T-cell (primary cell): ENCODE data around the gene MPL. TPM values are rescaled to one million over a fixed set of nuclear protein-coding genes. Genes with fewer than 3 reads are reported as not detected.

Experiments
- ATAC-seq, 4 experiments: fragments of 200-7000 bp in 3 of 4; fragments of 150-1000 bp in 1 of 4; cut with Tn5 transposase; replicated peaks in 1 of 4; 1 replicate in 3 of 4; 2 replicates in 1 of 4; pipeline ENCODE4 v1.10.0; 2021; ENCODE audit warnings: moderate library complexity in 3 of 4, mild to moderate bottlenecking in 2 of 4, moderate number of reproducible peaks in 1 of 4
- CTCF ChIA-PET, 2 donors: fragments of 300-600 bp; sonication (Branson Sonifier 250); formaldehyde crosslinking; loops; one replicate each; lab custom pipeline; 2022; ENCODE audit warnings: antibody characterized with exemption in 2 of 2; lab: Charles Lee
- POLR2A ChIA-PET, 2 donors: fragments of 300-600 bp; sonication (Branson Sonifier 250); formaldehyde crosslinking; loops; one replicate each; lab custom pipeline; 2022; ENCODE audit warnings: antibody characterized with exemption in 2 of 2; lab: Charles Lee
- DNase-seq, 35 experiments: peaks; one replicate each; pipeline versions ENCODE4 v3.0.0 to v3.0.0-alpha.2; 2013 to 2023
- H3K27ac ChIP-seq: one replicate; pipeline ENCODE4 v1.5.1; 2013; ENCODE audit warnings: low read length
- H3K27me3 ChIP-seq, 2 experiments: replicated peaks in 1 of 2; 1 replicate in 1 of 2; 2 replicates in 1 of 2; pipeline versions ENCODE4 v1.6.1 to v1.7.0; 2013; ENCODE audit warnings: low read length in 1 of 2, mixed read lengths in 1 of 2; ENCODE audit not compliant: control insufficient read depth in 2 of 2, insufficient read depth in 2 of 2; ENCODE audit errors: extremely low read depth in 1 of 2
- H3K36me3 ChIP-seq, 2 donors: 1 replicate in 1 of 2; 2 replicates in 1 of 2; pipeline versions ENCODE4 v1.6.1 to v1.7.0; 2013; ENCODE audit warnings: low read length in 1 of 2; ENCODE audit not compliant: control insufficient read depth in 2 of 2, insufficient read depth in 1 of 2; ENCODE audit errors: extremely low read depth in 1 of 2
- H3K4me1 ChIP-seq, 2 experiments: 1 replicate in 1 of 2; 2 replicates in 1 of 2; pipeline versions ENCODE4 v1.6.1 to v1.7.0; 2013; ENCODE audit warnings: low read length in 2 of 2, mixed read lengths in 1 of 2; ENCODE audit not compliant: insufficient read depth in 2 of 2, control insufficient read depth in 1 of 2; ENCODE audit errors: extremely low read depth in 1 of 2
- H3K4me3 ChIP-seq, 2 donors: 1 replicate in 1 of 2; 2 replicates in 1 of 2; pipeline versions ENCODE4 v1.5.1 to v1.7.0; 2013; ENCODE audit warnings: mild to moderate bottlenecking in 2 of 2, low read length in 1 of 2, moderate library complexity in 1 of 2; ENCODE audit not compliant: control insufficient read depth in 1 of 2; ENCODE audit errors: extremely low read depth in 1 of 2
- H3K9me3 ChIP-seq: 2 replicates; pipeline ENCODE4 v1.7.0; 2013
- H3K27ac Mint-ChIP-seq, 2 donors: one replicate each; pipeline ENCODE4 v1.8.0; 2020 to 2021; ENCODE audit warnings: mild to moderate bottlenecking in 2 of 2, mixed read lengths in 2 of 2
- H3K27me3 Mint-ChIP-seq, 2 donors: one replicate each; pipeline ENCODE4 v1.8.0; 2021 to 2022; ENCODE audit warnings: mixed read lengths in 2 of 2
- H3K36me3 Mint-ChIP-seq: one replicate; pipeline ENCODE4 v1.8.0; 2021; ENCODE audit warnings: mixed read lengths
- H3K4me1 Mint-ChIP-seq, 3 donors: one replicate each; pipeline ENCODE4 v1.8.0; 2020 to 2022; ENCODE audit warnings: mixed read lengths in 3 of 3, mild to moderate bottlenecking in 1 of 3
- H3K4me3 Mint-ChIP-seq, 3 donors: one replicate each; pipeline ENCODE4 v1.8.0; 2020 to 2022; ENCODE audit warnings: mild to moderate bottlenecking in 3 of 3, mixed read lengths in 3 of 3, moderate library complexity in 3 of 3
- H3K9me3 Mint-ChIP-seq, 3 donors: one replicate each; pipeline ENCODE4 v1.8.0; 2020 to 2022; ENCODE audit warnings: mixed read lengths in 3 of 3
- WGBS: methylation state at CpG from one replicate; pipeline ENCODE4 v1.1.5; 2013; ENCODE audit warnings: missing lambda C conversion rate; ENCODE audit not compliant: insufficient coverage; 5-methylcytosine and 5-hydroxymethylcytosine counted together
- total RNA-seq, 35 experiments: library from RNA in 6 of 35; stranded (reverse) in 6 of 35; fragments of 120-200 nt in 1 of 35; gene quantifications; one replicate each; pipeline versions ENCODE4 v1.2.1 to v1.2.4 and lab custom pipeline; 2013 to 2026

The MPL gene
- total RNA-seq, 5 donors from 2014 or later (not counting 1 experiment from before 2014, with no cell fraction given), result 0.26 to 0.63 (median 0.61) TPM; not detected in 2

DNA sequence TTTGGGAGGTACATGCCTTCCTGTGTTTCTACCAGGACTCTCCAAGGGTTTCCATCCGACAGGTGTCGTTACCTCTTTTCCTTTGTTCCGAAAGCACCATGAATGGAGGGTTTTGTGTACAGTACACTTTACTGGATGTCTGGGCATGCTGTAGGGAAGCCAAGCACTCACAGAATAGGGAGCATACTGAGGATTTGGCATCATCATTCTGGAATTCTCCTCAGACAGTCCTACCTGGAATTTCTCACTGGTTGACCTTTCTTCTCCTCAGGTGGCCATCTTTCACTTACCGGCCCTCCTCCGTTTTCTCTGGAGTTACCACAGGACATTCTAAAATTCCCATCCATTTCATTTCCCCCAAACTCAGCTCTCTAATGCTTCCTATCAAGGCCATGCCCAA is 5.9 kb upstream of the MPL start:
- no peaks in the 10 kb centered on the region for H3K36me3 Mint-ChIP-seq
- Histone ChIP-seq H3K36me3 (no peaks in the 10 kb centered on the region), H3K27ac (no peak overlapping the region), H3K27me3 (peaks cover 0 to 2% of the 10 kb centered on the region in 2 experiments), H3K4me3 (no peak overlapping the region), H3K9me3 (no peaks in the 10 kb centered on the region), H3K4me1 (peaks cover 4 to 7% of the 10 kb centered on the region in 2 experiments)
- DNase-seq, result no peak
- POLR2A ChIA-PET, result no interaction called here
- H3K4me3 Mint-ChIP-seq, result no peak overlapping the region
- WGBS, result 100% methylated on average over 4 of the region's 5 CpGs
- peaks cover 15 to 21% (median 20%) of the 10 kb centered on the region in 3 donors for H3K4me1 Mint-ChIP-seq
- CTCF ChIA-PET, result no interaction called here
- H3K27ac Mint-ChIP-seq, result no peak overlapping the region
- no peak for ATAC-seq
- H3K9me3 Mint-ChIP-seq, result peaks cover 0 to 11% (median 4%) of the 10 kb centered on the region in 3 donors
- H3K27me3 Mint-ChIP-seq, result no peaks in the 10 kb centered on the region

DNA sequence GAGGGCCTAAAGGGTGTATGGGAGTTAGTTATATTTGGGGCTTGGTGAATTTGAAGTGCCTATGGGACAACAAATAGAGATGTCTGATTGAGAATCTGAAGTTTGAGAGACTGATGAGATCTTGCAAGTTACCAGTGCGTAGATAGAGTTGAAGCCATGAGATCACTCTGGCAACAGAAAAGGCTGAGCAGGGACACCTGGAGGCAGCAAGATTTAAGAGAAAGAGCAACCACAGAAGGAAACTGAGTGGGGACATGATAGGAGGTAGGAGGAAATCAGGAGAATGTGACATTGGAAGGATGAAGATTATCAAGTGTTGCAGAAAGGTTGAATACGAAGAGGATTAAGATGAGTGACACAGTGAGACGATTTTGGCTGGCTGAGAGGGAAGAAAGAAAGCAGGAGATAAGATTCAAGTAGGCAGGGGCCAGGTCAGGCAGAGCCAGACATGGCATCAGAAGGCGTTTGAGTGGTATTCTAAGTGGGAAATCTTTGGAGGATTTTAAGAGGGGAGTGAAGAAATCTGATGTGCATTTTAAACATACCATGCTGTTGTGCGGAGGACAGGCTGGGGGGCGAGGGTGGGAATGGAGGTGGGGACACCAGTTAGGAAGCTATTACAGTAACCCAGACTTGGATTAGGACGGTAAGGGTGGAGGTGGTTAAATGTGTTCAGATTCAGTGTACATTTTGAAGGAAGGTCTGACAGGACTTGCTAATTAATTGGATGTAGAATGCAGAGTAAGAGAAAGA is 3.0 kb upstream of the MPL start:
- DNase-seq (no peak), ATAC-seq (no peak)
- Mint-ChIP-seq H3K4me1 (peaks cover 6 to 10% (median 8%) of the 10 kb centered on the region in 3 donors), H3K4me3 (no peak overlapping the region), H3K9me3 (no peaks in the 10 kb centered on the region), H3K27me3 (no peaks in the 10 kb centered on the region), H3K36me3 (no peaks in the 10 kb centered on the region), H3K27ac (no peak overlapping the region)
- H3K27me3 ChIP-seq, result peaks cover 0 to 10% of the 10 kb centered on the region in 2 experiments
- no peaks in the 10 kb centered on the region for H3K36me3 ChIP-seq
- no peak overlapping the region for H3K27ac ChIP-seq
- H3K4me3 ChIP-seq, result no peak overlapping the region
- ChIA-PET CTCF (no interaction called here), POLR2A (no interaction called here)
- 73% methylated on average over 7 of the region's 7 CpGs for WGBS
- H3K4me1 ChIP-seq, result peaks cover 0 to 7% of the 10 kb centered on the region in 2 experiments
- H3K9me3 ChIP-seq, result no peaks in the 10 kb centered on the region

DNA sequence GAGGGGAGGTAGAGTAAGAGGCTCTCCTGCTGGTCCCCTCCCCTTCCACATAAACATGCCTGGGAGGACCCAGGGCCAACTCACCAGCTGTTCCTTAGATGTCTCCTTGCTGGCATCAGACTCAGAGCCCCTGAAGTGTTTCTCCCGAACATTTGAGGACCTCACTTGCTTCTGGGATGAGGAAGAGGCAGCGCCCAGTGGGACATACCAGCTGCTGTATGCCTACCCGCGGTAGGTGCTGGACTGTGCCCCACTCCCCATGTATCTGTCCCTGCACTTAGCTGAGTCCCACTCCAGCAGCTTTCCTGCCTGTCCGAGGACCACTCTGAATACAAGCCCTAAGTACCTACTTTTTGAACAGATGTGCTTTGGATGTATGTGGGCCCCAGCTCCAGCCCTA is 383 bp downstream of the MPL start:
- Mint-ChIP-seq H3K36me3 (no peaks in the 10 kb centered on the region), H3K9me3 (no peaks in the 10 kb centered on the region), H3K4me1 (no peaks in the 10 kb centered on the region), H3K27me3 (no peaks in the 10 kb centered on the region), H3K4me3 (no peak overlapping the region), H3K27ac (no peak overlapping the region)
- CTCF ChIA-PET, result no interaction called here
- no peaks in the 10 kb centered on the region for H3K36me3 ChIP-seq
- no peak overlapping the region for H3K27ac ChIP-seq
- POLR2A ChIA-PET, result no interaction called here
- DNase-seq (no peak), ATAC-seq (no peak)
- no peak overlapping the region for H3K4me3 ChIP-seq
- H3K4me1 ChIP-seq, result no peaks in the 10 kb centered on the region
- no peaks in the 10 kb centered on the region for H3K9me3 ChIP-seq
- WGBS, result 67% methylated on average over 4 of the region's 5 CpGs
- peaks cover 0 to 13% of the 10 kb centered on the region in 2 experiments for H3K27me3 ChIP-seq

DNA sequence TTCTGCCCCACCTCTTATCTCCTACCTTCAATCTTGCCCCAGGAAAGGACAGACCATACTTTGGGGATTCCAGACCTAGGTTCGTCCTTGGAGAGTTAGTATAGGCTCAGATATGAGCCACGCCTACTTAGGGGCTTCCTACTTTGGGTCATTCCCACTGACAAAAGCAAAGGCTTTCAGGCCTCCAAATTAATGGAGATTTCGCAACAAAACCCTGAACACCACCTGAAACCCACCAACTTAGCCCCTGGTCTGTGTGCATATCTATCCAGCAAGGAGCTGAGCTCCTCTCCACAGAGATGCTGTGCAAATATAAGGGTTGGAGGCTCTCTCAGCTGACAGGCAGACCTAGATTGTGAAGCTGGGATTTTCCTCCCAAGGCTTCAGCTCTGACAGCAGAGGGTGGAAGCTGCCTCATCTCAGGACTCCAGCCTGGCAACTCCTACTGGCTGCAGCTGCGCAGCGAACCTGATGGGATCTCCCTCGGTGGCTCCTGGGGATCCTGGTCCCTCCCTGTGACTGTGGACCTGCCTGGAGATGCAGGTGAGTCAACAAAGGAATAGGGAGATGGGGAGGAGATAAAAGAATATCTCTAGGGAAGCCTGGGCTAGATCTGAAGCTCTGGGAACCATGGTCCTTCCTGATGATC is 2.1 kb downstream of the MPL start:
- Histone ChIP-seq H3K4me1 (no peaks in the 10 kb centered on the region), H3K27ac (no peak overlapping the region), H3K9me3 (no peaks in the 10 kb centered on the region), H3K4me3 (no peak overlapping the region), H3K36me3 (no peaks in the 10 kb centered on the region), H3K27me3 (peaks cover 0 to 10% of the 10 kb centered on the region in 2 experiments)
- no peaks in the 10 kb centered on the region for H3K4me1 Mint-ChIP-seq
- no peaks in the 10 kb centered on the region for H3K36me3 Mint-ChIP-seq
- H3K4me3 Mint-ChIP-seq, result no peak overlapping the region
- 83% methylated on average over 3 of the region's 6 CpGs for WGBS
- ChIA-PET CTCF (no interaction called here), POLR2A (no interaction called here)
- H3K27me3 Mint-ChIP-seq, result no peaks in the 10 kb centered on the region
- H3K27ac Mint-ChIP-seq, result no peak overlapping the region
- ATAC-seq (no peak), DNase-seq (no peak)
- H3K9me3 Mint-ChIP-seq, result no peaks in the 10 kb centered on the region

DNA sequence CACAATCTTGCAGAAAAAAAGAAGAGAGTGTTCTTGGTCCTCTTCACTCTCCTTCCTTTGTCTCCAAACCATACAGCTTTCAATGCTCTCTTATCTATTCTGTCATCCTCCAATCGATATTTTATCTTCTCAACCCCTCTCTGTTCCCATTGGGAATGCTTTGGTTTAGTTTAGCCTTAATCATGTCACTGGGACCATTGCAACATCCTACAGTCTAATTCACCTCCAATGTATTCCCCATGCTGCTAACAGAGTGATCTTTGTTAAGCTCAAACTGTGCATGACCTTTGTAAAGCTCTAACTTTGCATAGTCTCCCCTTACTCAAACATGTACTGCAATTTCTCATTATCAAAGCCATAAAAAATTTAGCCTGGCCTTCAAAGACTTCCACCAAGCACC is 2.9 kb downstream of the MPL start:
- Mint-ChIP-seq H3K4me3 (no peak overlapping the region), H3K27me3 (no peaks in the 10 kb centered on the region), H3K9me3 (no peaks in the 10 kb centered on the region), H3K36me3 (no peaks in the 10 kb centered on the region), H3K27ac (no peak overlapping the region), H3K4me1 (no peaks in the 10 kb centered on the region)
- no peak overlapping the region for H3K27ac ChIP-seq
- ATAC-seq (no peak), DNase-seq (no peak)
- CTCF ChIA-PET, result no interaction called here
- peaks cover 0 to 10% of the 10 kb centered on the region in 2 experiments for H3K27me3 ChIP-seq
- no peaks in the 10 kb centered on the region for H3K4me1 ChIP-seq
- POLR2A ChIA-PET, result no interaction called here
- H3K36me3 ChIP-seq, result no peaks in the 10 kb centered on the region
- 60% methylated on average over 1 of the region's 1 CpG for WGBS
- H3K4me3 ChIP-seq, result no peak overlapping the region
- H3K9me3 ChIP-seq, result no peaks in the 10 kb centered on the region

DNA sequence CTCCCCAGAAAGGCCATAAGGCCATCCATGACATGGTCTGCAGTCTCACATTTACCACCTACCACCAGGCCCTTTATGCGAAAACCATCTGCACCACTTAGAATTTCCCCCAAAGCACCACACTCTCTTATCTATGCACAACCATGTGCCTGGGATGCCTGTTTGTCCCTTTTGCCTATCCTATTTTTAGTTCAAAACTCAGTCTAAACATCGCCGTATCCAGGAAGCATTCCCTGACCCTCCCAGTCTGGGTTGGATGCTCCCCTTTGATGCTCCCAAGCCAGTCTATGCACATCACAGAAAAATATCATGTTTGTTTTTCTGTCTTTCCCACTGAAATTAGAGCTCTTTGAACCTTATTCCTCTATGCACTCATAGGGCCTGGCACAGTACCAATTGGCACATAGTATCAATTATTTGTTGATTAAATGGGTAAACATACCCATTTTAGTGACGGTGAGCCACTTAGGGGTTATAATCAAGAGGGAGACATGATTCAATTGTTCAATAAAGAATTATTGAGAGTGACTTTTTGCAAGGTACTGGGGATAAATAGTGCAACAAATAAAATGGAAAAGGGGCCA is 6.7 kb downstream of the MPL start:
- peaks cover 0 to 2% of the 10 kb centered on the region in 2 experiments for H3K27me3 ChIP-seq
- ChIA-PET CTCF (no interaction called here), POLR2A (no interaction called here)
- Mint-ChIP-seq H3K36me3 (no peaks in the 10 kb centered on the region), H3K9me3 (no peaks in the 10 kb centered on the region), H3K4me3 (no peak overlapping the region), H3K4me1 (peaks cover under 1 to 1% (median 1%) of the 10 kb centered on the region in 3 donors), H3K27me3 (no peaks in the 10 kb centered on the region), H3K27ac (no peak overlapping the region)
- DNase-seq, result no peak
- H3K9me3 ChIP-seq, result no peaks in the 10 kb centered on the region
- ATAC-seq, result no peak
- no peak overlapping the region for H3K4me3 ChIP-seq
- H3K4me1 ChIP-seq, result peaks cover 0 to under 1% of the 10 kb centered on the region in 2 experiments
- H3K36me3 ChIP-seq, result no peaks in the 10 kb centered on the region
- WGBS, result 96% methylated on average over 4 of the region's 4 CpGs
- no peak overlapping the region for H3K27ac ChIP-seq
